ENCODE data around the gene AGAP3. TPM values are rescaled to one million over a fixed set of nuclear protein-coding genes. Genes with fewer than 3 reads are reported as not detected.

The AGAP3 gene
- total RNA-seq, 4 donors from 2014 or later: 54.9 to 74.4 (median 63.8) TPM

GRCh38 chr7:151089893-151090730 is 3.8 kb downstream of the AGAP3 start:
- Histone ChIP-seq H3K4me1 (peaks cover 27 to 55% (median 43%) of the 10 kb centered on the region in 4 donors), H3K9me3 (no peaks in the 10 kb centered on the region), H3K4me3 (peak overlapping the region in 1 of 4 donors; percentile 75), H3K27ac (peak overlapping the region; percentile 86 to 92 (median 92)), H3K27me3 (no peaks in the 10 kb centered on the region), H3K36me3 (no peaks in the 10 kb centered on the region)
- no peak for TF ChIP-seq POLR2AphosphoS5 (IDR thresholded peaks at IDR 0.05)
- no peak for TF ChIP-seq CTCF (IDR thresholded peaks at IDR 0.05)
- no peak for TF ChIP-seq EP300 (IDR thresholded peaks at IDR 0.05; ENCODE audit: low read depth)
- TF ChIP-seq POLR2A (IDR thresholded peaks at IDR 0.05): no peak
- intact Hi-C loops (cut with DNase I; ENCODE audit: low total_unique reads) (loop anchor here (5.0 kb wide), 1 partner anchor 478 kb away; no protein-coding TSS in a partner anchor), in situ Hi-C loops (cut with MboI; ENCODE audit: low pct_ligation_motif_present in 1 of 4, low pct_unique_long_range_greater_than_20kb in 1 of 4, low sequenced_read_pairs in 3 of 4) (no loop called here)
- 33 to 77% methylated on average over 8 to 21 of the region's 22 CpGs for WGBS, 2 donors (ENCODE audit: low coverage in 1 of 2)
- DNase-seq: no peak

GRCh38 chr7:151091003-151091402 is 4.7 kb downstream of the AGAP3 start:
- WGBS, 2 donors (ENCODE audit: low coverage in 1 of 2): 89% methylated on average over 7 of the region's 7 CpGs; no CpG with 5 or more reads in 1 of the 2 donors
- Histone ChIP-seq H3K4me1 (peaks cover 20 to 50% (median 36%) of the 10 kb centered on the region in 4 donors), H3K36me3 (no peaks in the 10 kb centered on the region), H3K9me3 (no peaks in the 10 kb centered on the region), H3K27me3 (no peaks in the 10 kb centered on the region), H3K27ac (peak overlapping the region in 2 of 4 donors; percentile 86 to 92), H3K4me3 (no peak overlapping the region)
- TF ChIP-seq CTCF (IDR thresholded peaks at IDR 0.05) (no peak), EP300 (IDR thresholded peaks at IDR 0.05; ENCODE audit: low read depth) (no peak), POLR2A (IDR thresholded peaks at IDR 0.05) (no peak), POLR2AphosphoS5 (IDR thresholded peaks at IDR 0.05) (no peak)
- no peak for DNase-seq
- intact Hi-C loops (cut with DNase I; ENCODE audit: low total_unique reads) (loop anchor here (5.0 kb wide), 1 partner anchor 479 kb away; no protein-coding TSS in a partner anchor), in situ Hi-C loops (cut with MboI; ENCODE audit: low pct_ligation_motif_present in 1 of 4, low pct_unique_long_range_greater_than_20kb in 1 of 4, low sequenced_read_pairs in 3 of 4) (no loop called here)

GRCh38 chr7:151091431-151091830 is 5.2 kb downstream of the AGAP3 start:
- Histone ChIP-seq H3K27ac (peak overlapping the region in 1 of 4 donors; percentile 11), H3K27me3 (no peaks in the 10 kb centered on the region), H3K9me3 (no peaks in the 10 kb centered on the region), H3K4me1 (peaks cover 20 to 50% (median 36%) of the 10 kb centered on the region in 4 donors), H3K36me3 (no peaks in the 10 kb centered on the region), H3K4me3 (no peak overlapping the region)
- in situ Hi-C loops (cut with MboI; ENCODE audit: low pct_ligation_motif_present in 1 of 4, low pct_unique_long_range_greater_than_20kb in 1 of 4, low sequenced_read_pairs in 3 of 4) (no loop called here), intact Hi-C loops (cut with DNase I; ENCODE audit: low total_unique reads) (loop anchor here (5.0 kb wide), 1 partner anchor 479 kb away; no protein-coding TSS in a partner anchor)
- DNase-seq: peak; percentile 69
- TF ChIP-seq POLR2A (IDR thresholded peaks at IDR 0.05): no peak
- peak; percentile 43 to 58 (median 52) for TF ChIP-seq CTCF (IDR thresholded peaks at IDR 0.05)
- WGBS, 2 donors (ENCODE audit: low coverage in 1 of 2): 43% methylated on average over 6 of the region's 6 CpGs; no CpG with 5 or more reads in 1 of the 2 donors

GRCh38 chr7:151091988-151092387 is 5.7 kb downstream of the AGAP3 start:
- intact Hi-C loops (cut with DNase I; ENCODE audit: low total_unique reads): loop anchor here (5.0 kb wide), 1 partner anchor 480 kb away; no protein-coding TSS in a partner anchor
- peak overlapping the region in 1 of 4 donors; percentile 11 for H3K27ac ChIP-seq
- H3K4me3 ChIP-seq: no peak overlapping the region

More at GRCh38 chr7:151091988-151092387, 5.7 kb downstream of the AGAP3 start:
- H3K36me3 ChIP-seq: no peaks in the 10 kb centered on the region
- no peaks in the 10 kb centered on the region for H3K9me3 ChIP-seq
- in situ Hi-C loops (cut with MboI; ENCODE audit: low pct_ligation_motif_present in 1 of 4, low pct_unique_long_range_greater_than_20kb in 1 of 4, low sequenced_read_pairs in 3 of 4): no loop called here
- WGBS, 2 donors (ENCODE audit: low coverage in 1 of 2): 76 to 85% methylated on average over 5 to 14 of the region's 14 CpGs
- H3K27me3 ChIP-seq: no peaks in the 10 kb centered on the region
- peaks cover 20 to 50% (median 36%) of the 10 kb centered on the region in 4 donors for H3K4me1 ChIP-seq
- no peak for DNase-seq
- no peak for TF ChIP-seq CTCF (IDR thresholded peaks at IDR 0.05)
- TF ChIP-seq POLR2A (IDR thresholded peaks at IDR 0.05): no peak
- no peak for TF ChIP-seq EP300 (IDR thresholded peaks at IDR 0.05; ENCODE audit: low read depth)
- TF ChIP-seq POLR2AphosphoS5 (IDR thresholded peaks at IDR 0.05): no peak
